Tibial nerve (tissue), 4 donors: ENCODE results near the gene HOTAIR. TPM values are rescaled to one million over a fixed set of nuclear protein-coding genes. Genes with fewer than 3 reads are reported as not detected.
A peak's percentile ranks its signal among the peaks of the same experiment; 100 is the strongest.

Experiments
- DNase-seq, 2 donors: peaks; one replicate each; pipeline ENCODE4 v3.0.0-alpha.2; 2019; ENCODE audit warnings: low spot score in 2 of 2
- H3K27ac ChIP-seq, 4 donors: fragments of 200-600 bp; sonication (generic) in 3 of 4; one replicate each; pipeline ENCODE4 v1.5.1; 2017 to 2019; ENCODE audit warnings: mild to moderate bottlenecking in 1 of 4
- H3K27me3 ChIP-seq, 2 donors: fragments of 200-600 bp; sonication (generic) in 1 of 2; one replicate each; pipeline versions ENCODE4 v1.5.1 to v1.6.0; 2017 to 2019
- H3K36me3 ChIP-seq, 3 donors: fragments of 200-600 bp; sonication (generic); one replicate each; pipeline ENCODE4 v1.5.1; 2018 to 2019
- H3K4me1 ChIP-seq, 4 donors: fragments of 200-600 bp; sonication (generic) in 3 of 4; one replicate each; pipeline ENCODE4 v1.5.1; 2017 to 2019
- H3K4me3 ChIP-seq, 4 donors: fragments of 200-600 bp; sonication (generic) in 3 of 4; one replicate each; pipeline ENCODE4 v1.5.1; 2017 to 2019; ENCODE audit warnings: mild to moderate bottlenecking in 1 of 4, moderate library complexity in 1 of 4
- H3K9me3 ChIP-seq, 4 donors: fragments of 200-600 bp; sonication (generic) in 3 of 4; one replicate each; pipeline ENCODE4 v1.5.1; 2017 to 2019
- CTCF ChIP-seq, 5 experiments: fragments of 200-600 bp in 3 of 5; fragments of 450-650 bp in 2 of 5; sonication (generic) in 3 of 5; IDR thresholded peaks; one replicate each; pipeline ENCODE4 v1.5.1; 2016 to 2019; ENCODE audit warnings: antibody characterized with exemption in 5 of 5, mild to moderate bottlenecking in 3 of 5, moderate library complexity in 2 of 5
- EP300 ChIP-seq, 2 donors: sonication (generic); formaldehyde crosslinking; IDR thresholded peaks; one replicate each; pipeline ENCODE4 v1.6.1; 2017; ENCODE audit warnings: antibody characterized with exemption in 2 of 2, mild to moderate bottlenecking in 1 of 2
- POLR2A ChIP-seq, 2 donors: fragments of 450-650 bp; IDR thresholded peaks; one replicate each; pipeline ENCODE4 v1.6.1; 2017; ENCODE audit warnings: antibody characterized with exemption in 2 of 2, mild to moderate bottlenecking in 2 of 2, moderate library complexity in 2 of 2
- WGBS, 2 donors: methylation state at CpG; one replicate each; pipeline ENCODE4 v1.1.5; 2018; 5-methylcytosine and 5-hydroxymethylcytosine counted together
- total RNA-seq, 4 donors: library from RNA; depleted of rRNA; stranded (reverse); fragments of >200 nt; gene quantifications; one replicate each; pipeline ENCODE4 v1.1.0, GENCODE V29; 2016

The HOTAIR gene
- total RNA-seq, 4 donors from 2014 or later, result 0.20 to 0.42 (median 0.30) TPM; not detected in 1

- no peaks in the 10 kb centered on the region for H3K36me3 ChIP-seq
- DNase-seq, result no peak
- 71 to 74% methylated on average over 21 of the region's 21 CpGs for WGBS, 2 donors
- H3K4me1 ChIP-seq, result peaks cover 0 to 51% (median 11%) of the 10 kb centered on the region in 4 donors
- no peaks in the 10 kb centered on the region for H3K9me3 ChIP-seq
- peak overlapping the region in 2 of 4 donors; percentile 36 to 66 for H3K4me3 ChIP-seq
- peaks cover 0 to 92% of the 10 kb centered on the region in 2 donors for H3K27me3 ChIP-seq
- H3K27ac ChIP-seq, result peak overlapping the region in 3 of 4 donors; percentile 68 to 88 (median 77)
- TF ChIP-seq POLR2A (IDR thresholded peaks at IDR 0.05), result no peak
- TF ChIP-seq CTCF (IDR thresholded peaks at IDR 0.05), result no peak
Observed at GRCh38 chr12:53986686-53987483, 12.1 kb upstream of the HOTAIR start.

GRCh38 chr12:53985994-53986685, 11.4 kb upstream of the HOTAIR start:
- Histone ChIP-seq H3K9me3 (no peaks in the 10 kb centered on the region), H3K27ac (peak overlapping the region; percentile 68 to 88 (median 76)), H3K4me3 (peak overlapping the region; percentile 36 to 66 (median 50)), H3K36me3 (no peaks in the 10 kb centered on the region), H3K4me1 (peaks cover 0 to 51% (median 11%) of the 10 kb centered on the region in 4 donors), H3K27me3 (peaks cover 0 to 92% of the 10 kb centered on the region in 2 donors)
- 13 to 22% methylated on average over 28 to 39 of the region's 50 CpGs for WGBS, 2 donors
- no peak for DNase-seq
- TF ChIP-seq EP300 (IDR thresholded peaks at IDR 0.05) (peak in 1 of 2 donors; percentile 21), POLR2A (IDR thresholded peaks at IDR 0.05) (no peak), CTCF (IDR thresholded peaks at IDR 0.05) (peak in 2 of 5 experiments; percentile 28 to 36)

GRCh38 chr12:53985692-53985993, 10.9 kb upstream of the HOTAIR start:
- H3K27me3 ChIP-seq, result peaks cover 0 to 92% of the 10 kb centered on the region in 2 donors
- peaks cover 0 to 48% (median 11%) of the 10 kb centered on the region in 4 donors for H3K4me1 ChIP-seq
- peak overlapping the region; percentile 68 to 88 (median 76) for H3K27ac ChIP-seq
- H3K9me3 ChIP-seq, result no peaks in the 10 kb centered on the region
- WGBS, 2 donors, result 2% methylated on average over 21 of the region's 21 CpGs
- H3K36me3 ChIP-seq, result no peaks in the 10 kb centered on the region
- no peak for DNase-seq
- TF ChIP-seq CTCF (IDR thresholded peaks at IDR 0.05), result no peak
- no peak for TF ChIP-seq POLR2A (IDR thresholded peaks at IDR 0.05)
- no peak for TF ChIP-seq EP300 (IDR thresholded peaks at IDR 0.05)
- H3K4me3 ChIP-seq, result peak overlapping the region; percentile 36 to 66 (median 50)

- Histone ChIP-seq H3K9me3 (no peaks in the 10 kb centered on the region), H3K27ac (peak within 1 kb of the TSS; percentile 68 to 88 (median 76)), H3K27me3 (peaks cover 0 to 92% of the 10 kb centered on the region in 2 donors), H3K4me1 (peaks cover 0 to 46% (median 11%) of the 10 kb centered on the region in 4 donors), H3K4me3 (peak within 1 kb of the TSS; percentile 36 to 66 (median 50)), H3K36me3 (no peaks in the 10 kb centered on the region)
- peak in 1 of 2 donors; percentile 76 for TF ChIP-seq EP300 (IDR thresholded peaks at IDR 0.05)
- TF ChIP-seq CTCF (IDR thresholded peaks at IDR 0.05), result peak; percentile 71 to 89 (median 80)
- peak in 1 of 2 donors; percentile 24 for TF ChIP-seq POLR2A (IDR thresholded peaks at IDR 0.05)
- peak; percentile 93 to 95 for DNase-seq
- WGBS, 2 donors, result 1 to 2% methylated on average over 34 to 43 of the region's 55 CpGs
Observed at GRCh38 chr12:53984901-53985691, 10.3 kb upstream of the HOTAIR start, which contains the start of gene HOXC10. TSS of gene HOXC10 (plus strand) at chr12:53985146. CDS start at chr12:53985260, 114 bp downstream.
